A673 (cell line): ENCODE data around the gene VOPP1. TPM values are rescaled to one million over a fixed set of nuclear protein-coding genes. Genes with fewer than 3 reads are reported as not detected.

ENCODE experiments used
- BruUV-seq: library from RNA; stranded (reverse); fragments of 400-500 nt; replicated peaks from 2 replicates; lab custom pipeline; 2021; lab: Mats Ljungman, UMichigan
- CTCF ChIA-PET: fragments of 300-600 bp; sonication (Branson Sonifier 250); formaldehyde crosslinking; loops from one replicate; lab custom pipeline; 2022; ENCODE audit warnings: antibody characterized with exemption; lab: Charles Lee
- POLR2A ChIA-PET: fragments of 300-600 bp; sonication (Branson Sonifier 250); formaldehyde crosslinking; loops from one replicate; lab custom pipeline; 2022; ENCODE audit warnings: antibody characterized with exemption; ENCODE audit not compliant: low non-redundant PET; lab: Charles Lee
- DNase-seq: peaks from one replicate; pipeline ENCODE4 v3.0.0-alpha.2; 2015; ENCODE audit warnings: low spot score
- H3K27ac ChIP-seq: fragments of 200-600 bp; sonication (generic); 2 replicates; pipeline ENCODE4 v1.5.1; 2016; ENCODE audit warnings: mixed run types, low read depth, mild to moderate bottlenecking, mixed read lengths, antibody characterized with exemption, low read length; ENCODE audit not compliant: poor library complexity, severe bottlenecking
- H3K27me3 ChIP-seq: fragments of 200-600 bp; sonication (generic); replicated peaks from 2 replicates; pipeline ENCODE4 v1.6.1; 2017; ENCODE audit warnings: mixed run types, low read depth, mild to moderate bottlenecking, mixed read lengths, antibody characterized with exemption, low read length; ENCODE audit not compliant: insufficient read depth, poor library complexity
- H3K36me3 ChIP-seq: fragments of 200-600 bp; sonication (generic); 2 replicates; pipeline ENCODE4 v1.6.1; 2016; ENCODE audit warnings: mixed run types, mild to moderate bottlenecking, mixed read lengths, antibody characterized with exemption, low read length; ENCODE audit not compliant: insufficient read depth, poor library complexity, severe bottlenecking
- H3K4me1 ChIP-seq: fragments of 200-600 bp; sonication (generic); 2 replicates; pipeline ENCODE4 v1.6.1; 2017; ENCODE audit warnings: mixed run types, mild to moderate bottlenecking, mixed read lengths, antibody characterized with exemption, low read length; ENCODE audit not compliant: insufficient read depth, poor library complexity, severe bottlenecking
- H3K4me3 ChIP-seq: fragments of 200-600 bp; sonication (generic); 2 replicates; pipeline ENCODE4 v1.5.1; 2016; ENCODE audit warnings: low read depth, mixed run types, mild to moderate bottlenecking, mixed read lengths, low read length; ENCODE audit not compliant: poor library complexity, severe bottlenecking
- H3K9me3 ChIP-seq: fragments of 200-600 bp; sonication (generic); 2 replicates; pipeline ENCODE4 v1.6.1; 2016; ENCODE audit warnings: mixed run types, low read depth, mild to moderate bottlenecking, mixed read lengths, antibody characterized with exemption, low read length; ENCODE audit not compliant: poor library complexity, severe bottlenecking
- EZH2 ChIP-seq: fragments of 200-600 bp; sonication (generic); IDR thresholded peaks from 2 replicates; pipeline ENCODE4 v1.6.1; 2017; ENCODE audit warnings: borderline replicate concordance, low read depth, mild to moderate bottlenecking, mixed read lengths, antibody characterized with exemption, low read length; ENCODE audit not compliant: poor library complexity, severe bottlenecking
- intact Hi-C: fragments of 100-400 bp; cut with micrococcal nuclease; formaldehyde crosslinking; loops from one replicate; pipeline ENCODE4 v1.10.0; 2022; ENCODE audit not compliant: unreplicated experiment
- total RNA-seq: library from RNA; stranded (reverse); gene quantifications from 2 replicates; pipeline ENCODE4 v1.2.3, GENCODE V29; 2021
- TF ChIP-seq, protein P1 (sequence below): fragments of 300-800, 200-600 bp; sonication (generic); conservative IDR thresholded peaks from 2 replicates; pipeline ENCODE4 v1.5.1; 2017; ENCODE audit warnings: low read depth, mild to moderate bottlenecking, antibody characterized with exemption, low read length, moderate library complexity, mixed read lengths

VOPP1 gene
- total RNA-seq, 1 experiment from 2014 or later, result 49.6 TPM

DNA sequence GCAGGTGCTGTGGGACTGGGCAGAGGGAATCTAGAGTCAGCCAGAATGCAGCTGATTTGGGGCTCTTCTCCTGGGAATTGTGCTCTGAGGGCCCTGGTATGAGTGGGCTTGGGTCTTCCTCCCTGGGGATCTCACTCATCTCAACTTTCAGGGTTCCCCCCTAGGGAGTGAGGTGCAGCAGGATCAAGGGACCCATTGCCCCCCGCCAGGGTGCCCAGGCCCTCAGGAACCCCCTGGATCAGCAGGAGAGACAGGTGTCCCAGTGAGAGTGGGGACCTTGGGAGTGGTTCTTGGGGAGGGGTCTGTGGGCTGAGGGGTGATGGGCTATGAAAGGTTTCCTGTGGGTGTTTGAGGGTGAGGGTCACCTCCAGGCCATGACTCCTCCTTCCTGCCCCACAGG lies 17.6 kb upstream of the VOPP1 start:
- TF ChIP-seq, protein P1, sequence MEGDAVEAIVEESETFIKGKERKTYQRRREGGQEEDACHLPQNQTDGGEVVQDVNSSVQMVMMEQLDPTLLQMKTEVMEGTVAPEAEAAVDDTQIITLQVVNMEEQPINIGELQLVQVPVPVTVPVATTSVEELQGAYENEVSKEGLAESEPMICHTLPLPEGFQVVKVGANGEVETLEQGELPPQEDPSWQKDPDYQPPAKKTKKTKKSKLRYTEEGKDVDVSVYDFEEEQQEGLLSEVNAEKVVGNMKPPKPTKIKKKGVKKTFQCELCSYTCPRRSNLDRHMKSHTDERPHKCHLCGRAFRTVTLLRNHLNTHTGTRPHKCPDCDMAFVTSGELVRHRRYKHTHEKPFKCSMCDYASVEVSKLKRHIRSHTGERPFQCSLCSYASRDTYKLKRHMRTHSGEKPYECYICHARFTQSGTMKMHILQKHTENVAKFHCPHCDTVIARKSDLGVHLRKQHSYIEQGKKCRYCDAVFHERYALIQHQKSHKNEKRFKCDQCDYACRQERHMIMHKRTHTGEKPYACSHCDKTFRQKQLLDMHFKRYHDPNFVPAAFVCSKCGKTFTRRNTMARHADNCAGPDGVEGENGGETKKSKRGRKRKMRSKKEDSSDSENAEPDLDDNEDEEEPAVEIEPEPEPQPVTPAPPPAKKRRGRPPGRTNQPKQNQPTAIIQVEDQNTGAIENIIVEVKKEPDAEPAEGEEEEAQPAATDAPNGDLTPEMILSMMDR, result no peak
- TF ChIP-seq EZH2, result no peak
- no TSS peak for BruUV-seq
- no peak overlapping the region for H3K27ac ChIP-seq

DNA sequence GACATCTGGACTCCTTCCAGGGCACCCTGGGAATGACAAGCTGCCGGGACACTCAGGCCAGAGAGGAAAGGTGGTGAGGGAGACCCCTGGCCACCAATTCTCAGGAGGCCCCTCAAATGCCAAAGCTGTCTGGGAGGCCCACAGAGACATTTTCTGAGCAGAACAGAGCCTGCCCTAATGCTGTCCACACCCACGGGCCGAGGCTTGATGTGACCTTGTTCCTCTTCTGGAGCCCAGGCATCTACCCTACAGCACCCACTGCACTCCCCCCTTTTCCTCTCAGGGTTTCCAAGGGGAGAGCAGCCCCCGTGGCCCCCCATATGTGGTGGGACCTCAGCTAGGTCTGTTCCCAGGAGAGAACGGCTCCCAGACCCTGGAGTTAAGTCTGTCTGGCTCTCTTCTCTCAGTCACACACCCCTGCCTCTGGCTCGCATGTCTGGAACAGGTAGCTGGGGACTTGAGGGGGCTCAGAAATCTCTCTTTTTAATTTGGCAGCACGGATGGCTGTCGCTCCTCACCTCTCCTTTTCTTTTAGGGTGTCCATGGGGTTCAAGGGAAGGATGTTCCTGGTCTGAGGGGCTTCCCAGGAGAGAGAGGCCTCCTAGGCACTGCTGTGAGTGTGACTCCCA lies 16.8 kb upstream of the VOPP1 start:
- Histone ChIP-seq H3K27ac (no peak overlapping the region), H3K4me1 (no peaks in the 10 kb centered on the region), H3K9me3 (no peaks in the 10 kb centered on the region), H3K27me3 (no peaks in the 10 kb centered on the region), H3K4me3 (no peak overlapping the region), H3K36me3 (no peaks in the 10 kb centered on the region)
- intact Hi-C loops, result loop anchor here (5.0 kb wide), 1 partner anchor 307 kb away; no protein-coding TSS in a partner anchor
- POLR2A ChIA-PET, result no interaction called here
- BruUV-seq, result no TSS peak
- TF ChIP-seq, protein P1, result no peak
- TF ChIP-seq EZH2, result no peak
- no peak for DNase-seq
- CTCF ChIA-PET, result no interaction called here

More for the DNA sequence above, 17.6 kb upstream of the VOPP1 start:
- no peaks in the 10 kb centered on the region for H3K27me3 ChIP-seq
- no peak for DNase-seq
- ChIA-PET CTCF (no interaction called here), POLR2A (no interaction called here)
- H3K36me3 ChIP-seq, result no peaks in the 10 kb centered on the region
- intact Hi-C loops, result loop anchor here (5.0 kb wide), 2 partner anchors 308 to 482 kb away; no protein-coding TSS in a partner anchor
- no peaks in the 10 kb centered on the region for H3K4me1 ChIP-seq
- H3K4me3 ChIP-seq, result no peak overlapping the region
- H3K9me3 ChIP-seq, result no peaks in the 10 kb centered on the region

DNA sequence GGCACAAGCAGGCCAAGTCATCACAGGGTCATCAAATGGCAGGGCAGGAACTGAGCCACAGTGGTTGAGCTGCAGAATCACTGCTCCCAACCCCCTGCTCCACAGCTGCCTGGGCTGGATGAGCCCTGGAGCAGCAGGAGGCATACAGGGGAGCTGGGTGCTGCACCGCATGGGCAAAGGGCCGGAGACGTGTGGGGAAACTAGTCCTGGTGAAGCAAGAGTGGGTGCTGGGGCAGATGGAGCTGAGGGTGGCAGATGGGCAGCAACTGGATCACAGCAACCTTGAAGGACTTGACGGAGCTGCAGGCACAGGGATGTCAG lies 16.0 kb upstream of the VOPP1 start:
- H3K4me3 ChIP-seq, result no peak overlapping the region
- intact Hi-C loops, result loop anchor here (5.0 kb wide), 1 partner anchor 306 kb away; no protein-coding TSS in a partner anchor
- ChIA-PET POLR2A (no interaction called here), CTCF (no interaction called here)
- TF ChIP-seq EZH2, result no peak
- TF ChIP-seq, protein P1, result no peak
- H3K36me3 ChIP-seq, result no peaks in the 10 kb centered on the region
- no peak overlapping the region for H3K27ac ChIP-seq
- no TSS peak for BruUV-seq
- DNase-seq, result no peak
- no peaks in the 10 kb centered on the region for H3K27me3 ChIP-seq
- H3K4me1 ChIP-seq, result no peaks in the 10 kb centered on the region
- H3K9me3 ChIP-seq, result no peaks in the 10 kb centered on the region
